ENCODE measurements around the gene FMN2. TPM values are rescaled to one million over a fixed set of nuclear protein-coding genes. Genes with fewer than 3 reads are reported as not detected.
"Not testable (repeated sequence)": the region's sequence is repeated elsewhere in the genome, so short reads cannot be mapped to it uniquely, and the experiment has no call there.

The FMN2 gene
- total RNA-seq, 1 donor from 2014 or later: not detected

- H3K4me1 ChIP-seq: no peaks in the 10 kb centered on the region
- intact Hi-C loops (cut with micrococcal nuclease): no loop called here
- H3K4me3 ChIP-seq: no peak overlapping the region
- DNase-seq: no peak
- no peaks in the 10 kb centered on the region for H3K9me3 ChIP-seq (replicated peaks)
- no peaks in the 10 kb centered on the region for H3K27me3 ChIP-seq (ENCODE audit: low read depth)
- H3K27ac ChIP-seq (replicated peaks): no peak overlapping the region
- no peaks in the 10 kb centered on the region for H3K36me3 ChIP-seq
- TF ChIP-seq CTCF (IDR thresholded peaks at IDR 0.05; ENCODE audit: borderline replicate concordance): no peak
Observed at GRCh38 chr1:240319998-240320397, 228.3 kb downstream of the FMN2 start.

DNA sequence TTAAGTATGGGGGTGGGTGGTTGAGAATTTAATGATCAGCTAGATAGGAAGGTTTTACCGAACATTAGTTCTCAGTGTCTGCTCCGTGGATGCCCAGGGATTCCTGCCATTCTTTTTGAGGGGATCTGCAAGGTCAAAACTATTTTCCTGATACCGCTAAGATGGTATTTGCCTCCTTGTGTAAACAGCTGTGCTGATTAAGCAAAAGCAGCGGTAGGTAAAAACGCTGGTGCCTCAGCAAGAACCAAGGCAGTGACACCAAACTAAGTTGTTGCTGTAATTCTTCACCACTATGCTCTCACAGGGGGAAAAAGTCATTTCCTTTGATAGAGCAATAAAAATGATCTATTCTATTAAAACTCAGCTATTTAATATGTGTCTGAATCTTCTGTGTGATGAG, 229.0 kb downstream of the FMN2 start:
- Histone ChIP-seq H3K27ac (replicated peaks) (no peak overlapping the region), H3K36me3 (no peaks in the 10 kb centered on the region), H3K27me3 (ENCODE audit: low read depth) (no peaks in the 10 kb centered on the region), H3K4me3 (no peak overlapping the region), H3K4me1 (no peaks in the 10 kb centered on the region), H3K9me3 (replicated peaks) (no peaks in the 10 kb centered on the region)
- TF ChIP-seq CTCF (IDR thresholded peaks at IDR 0.05; ENCODE audit: borderline replicate concordance): no peak
- DNase-seq: no peak
- intact Hi-C loops (cut with micrococcal nuclease): no loop called here

DNA sequence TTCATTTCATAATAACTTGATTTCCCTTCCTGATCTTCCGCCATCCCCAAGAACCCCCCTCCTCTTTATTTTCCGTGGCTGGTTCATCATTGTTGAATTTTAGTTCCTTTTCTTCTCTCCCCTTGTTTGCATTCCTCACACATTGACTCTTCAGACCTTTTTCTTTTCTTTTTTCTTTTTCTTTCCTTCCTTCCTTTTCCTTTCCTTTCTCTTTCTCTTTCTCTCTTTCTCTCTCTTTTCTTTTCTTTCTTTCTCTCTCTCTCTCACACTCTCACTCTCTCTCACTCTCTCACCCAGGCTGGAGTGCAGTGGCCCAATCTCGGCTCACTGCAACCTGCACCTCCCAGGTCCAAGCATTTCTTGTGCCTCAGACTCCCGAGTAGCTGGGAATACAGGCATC, 231.3 kb downstream of the FMN2 start:
- Histone ChIP-seq H3K27ac (replicated peaks) (no peak overlapping the region), H3K27me3 (ENCODE audit: low read depth) (no peaks in the 10 kb centered on the region), H3K4me1 (no peaks in the 10 kb centered on the region), H3K4me3 (no peak overlapping the region), H3K9me3 (replicated peaks) (no peaks in the 10 kb centered on the region), H3K36me3 (no peaks in the 10 kb centered on the region)
- TF ChIP-seq CTCF (IDR thresholded peaks at IDR 0.05; ENCODE audit: borderline replicate concordance): no peak
- intact Hi-C loops (cut with micrococcal nuclease): no loop called here
- no peak for DNase-seq

- intact Hi-C loops (cut with micrococcal nuclease); H3K4me3 ChIP-seq; H3K27me3 ChIP-seq (ENCODE audit: low read depth); DNase-seq; H3K4me1 ChIP-seq; H3K9me3 ChIP-seq (replicated peaks); H3K36me3 ChIP-seq; H3K27ac ChIP-seq (replicated peaks): not testable (repeated sequence)
Observed at GRCh38 chr1:240328382-240328781, 236.7 kb downstream of the FMN2 start.

- no peak overlapping the region for H3K4me3 ChIP-seq
- TF ChIP-seq CTCF (IDR thresholded peaks at IDR 0.05; ENCODE audit: borderline replicate concordance): no peak
- no peaks in the 10 kb centered on the region for H3K36me3 ChIP-seq
- H3K27ac ChIP-seq (replicated peaks): no peak overlapping the region
- no peaks in the 10 kb centered on the region for H3K4me1 ChIP-seq
- H3K27me3 ChIP-seq (ENCODE audit: low read depth): no peaks in the 10 kb centered on the region
- intact Hi-C loops (cut with micrococcal nuclease): no loop called here
- DNase-seq: no peak
- no peaks in the 10 kb centered on the region for H3K9me3 ChIP-seq (replicated peaks)
Observed at GRCh38 chr1:240329443-240329842, 237.8 kb downstream of the FMN2 start.

DNA sequence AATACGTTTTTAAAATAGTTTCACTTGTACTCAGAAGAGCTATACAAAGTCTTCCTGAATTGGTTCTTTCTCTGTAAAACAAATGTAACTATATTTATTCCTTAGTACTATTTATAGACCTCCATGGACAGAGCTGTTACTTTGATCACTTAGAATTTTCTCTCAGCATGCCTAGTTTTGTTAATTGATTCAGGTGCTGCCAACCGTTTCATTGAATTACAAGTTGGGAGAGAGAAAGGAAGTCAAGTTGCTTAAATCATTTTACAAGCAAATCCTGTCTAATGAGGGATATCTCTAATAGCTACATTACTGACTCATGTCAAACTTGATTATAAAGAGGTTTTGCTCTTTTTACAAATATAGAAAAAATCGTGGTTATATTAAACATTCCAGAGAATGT, 241.0 kb downstream of the FMN2 start:
- no peak for DNase-seq
- Histone ChIP-seq H3K27ac (replicated peaks) (no peak overlapping the region), H3K4me3 (no peak overlapping the region), H3K36me3 (no peaks in the 10 kb centered on the region), H3K4me1 (no peaks in the 10 kb centered on the region), H3K9me3 (replicated peaks) (no peaks in the 10 kb centered on the region), H3K27me3 (ENCODE audit: low read depth) (no peaks in the 10 kb centered on the region)
- intact Hi-C loops (cut with micrococcal nuclease): no loop called here
- TF ChIP-seq CTCF (IDR thresholded peaks at IDR 0.05; ENCODE audit: borderline replicate concordance): no peak
